K562 (cell line): ENCODE results near the gene TMPO. TPM values are rescaled to one million over a fixed set of nuclear protein-coding genes. Genes with fewer than 3 reads are reported as not detected.

Experiments used
- ATAC-seq: fragments of 200-7000 bp; cut with Tn5 transposase; 3 replicates; pipeline ENCODE4 v1.9.1; 2020; ENCODE audit warnings: moderate library complexity
- BruUV-seq: library from RNA; stranded (reverse); fragments of 400-500 nt; replicated peaks from 2 replicates; lab custom pipeline; 2021; lab: Mats Ljungman, UMichigan
- CTCF ChIA-PET: fragments of 300-600 bp; formaldehyde crosslinking; extraction: SDS; loops from one replicate; lab custom pipeline; 2021; ENCODE audit warnings: low intra/inter-chr PET ratio; lab: Yijun Ruan, JAX
- POLR2A ChIA-PET: fragments of 300-600, 350-650 bp; sonication (Branson Sonifier 250); formaldehyde crosslinking; extraction: SDS; loops from one replicate; lab custom pipeline; 2021; ENCODE audit warnings: antibody characterized with exemption, inconsistent platforms; lab: Yijun Ruan, JAX
- DNase-seq, 4 experiments: peaks; one replicate each; pipeline versions ENCODE4 v3.0.0 to v3.0.0-alpha.2; 2011 to 2018; ENCODE audit warnings: low spot score in 3 of 4, mixed read lengths in 3 of 4; ENCODE audit errors: extremely low read depth in 1 of 4
- FAIRE-seq: peaks from 2 replicates; lab custom pipeline; 2011; peaks lifted over from hg19 to GRCh38; lab: Jason Lieb, UNC
- H2AFZ ChIP-seq: 2 replicates; pipeline ENCODE4 v1.6.0; 2011; ENCODE audit warnings: low read depth, low read length, control low read depth, inconsistent platforms
- H3K27ac ChIP-seq: fragments of 200-600 bp; 3 replicates; pipeline ENCODE4 v1.8.0; 2011; ENCODE audit warnings: low read depth, mild to moderate bottlenecking, control low read depth, inconsistent platforms, low read length, moderate library complexity, mixed read lengths; ENCODE audit errors: extremely low read depth
- H3K27me3 ChIP-seq, 2 experiments: fragments of 300-600 bp in 1 of 2; 2 replicates in 1 of 2; 3 replicates in 1 of 2; pipeline versions ENCODE4 v1.6.0 to v1.8.0; 2011; ENCODE audit warnings: inconsistent platforms in 2 of 2, low read length in 2 of 2, mild to moderate bottlenecking in 1 of 2, mixed read lengths in 1 of 2, moderate library complexity in 1 of 2; ENCODE audit not compliant: control insufficient read depth in 2 of 2, insufficient read depth in 2 of 2
- H3K36me3 ChIP-seq: fragments of 300-600 bp; 3 replicates; pipeline ENCODE4 v1.8.0; 2011; ENCODE audit warnings: mild to moderate bottlenecking, low read length, inconsistent platforms; ENCODE audit not compliant: control insufficient read depth, insufficient read depth
- H3K4me1 ChIP-seq, 2 experiments: fragments of 200-600 bp in 1 of 2; replicated peaks in 1 of 2; 2 replicates in 1 of 2; 3 replicates in 1 of 2; pipeline versions ENCODE4 v1.5.1 to v1.8.0; 2011; ENCODE audit warnings: inconsistent platforms in 2 of 2, low read length in 2 of 2, mild to moderate bottlenecking in 1 of 2, mixed read lengths in 1 of 2, moderate library complexity in 1 of 2; ENCODE audit not compliant: control insufficient read depth in 2 of 2, insufficient read depth in 2 of 2
- H3K4me2 ChIP-seq: 2 replicates; pipeline ENCODE4 v1.6.1; 2011; ENCODE audit warnings: low read length, control low read depth, inconsistent platforms, mixed read lengths; ENCODE audit not compliant: insufficient read depth
- H3K4me3 ChIP-seq: fragments of 200-600 bp; sonication (generic), shearing (Covaris generic); 2 replicates; pipeline ENCODE4 v1.5.1; 2016; ENCODE audit warnings: control low read depth, inconsistent platforms
- H3K79me2 ChIP-seq: fragments of 200-600 bp; 3 replicates; pipeline ENCODE4 v1.8.0; 2011; ENCODE audit warnings: low read length, inconsistent platforms; ENCODE audit not compliant: control insufficient read depth, insufficient read depth
- H3K9ac ChIP-seq, 2 experiments: 2 replicates each; pipeline versions ENCODE4 v1.6.0 to v1.6.1; 2011; ENCODE audit warnings: low read depth in 2 of 2, low read length in 2 of 2, control low read depth in 1 of 2, inconsistent platforms in 1 of 2, mild to moderate bottlenecking in 1 of 2, mixed read lengths in 1 of 2; ENCODE audit not compliant: insufficient read depth in 1 of 2
- H3K9me1 ChIP-seq: one replicate; pipeline ENCODE4 v1.6.0; 2011; ENCODE audit warnings: inconsistent platforms, mild to moderate bottlenecking, low read length, moderate library complexity; ENCODE audit not compliant: control insufficient read depth, insufficient read depth
- H3K9me3 ChIP-seq: replicated peaks from 2 replicates; pipeline ENCODE4 v1.5.1; 2011; ENCODE audit warnings: low read depth, low read length, inconsistent platforms; ENCODE audit not compliant: control insufficient read depth, insufficient read depth
- H4K20me1 ChIP-seq: replicated peaks from 2 replicates; pipeline ENCODE4 v1.6.1; 2011; ENCODE audit warnings: low read length, inconsistent platforms, mixed read lengths; ENCODE audit not compliant: control insufficient read depth, insufficient read depth
- EZH2 ChIP-seq: IDR thresholded peaks from 2 replicates; pipeline ENCODE4 v1.6.1; 2012; ENCODE audit warnings: low read depth, mild to moderate bottlenecking, inconsistent platforms, low read length, borderline replicate concordance
- FOXK1 ChIP-seq: sonication (generic); formaldehyde crosslinking; IDR thresholded peaks from 2 replicates; pipeline ENCODE4 v1.8.0; 2022; ENCODE audit warnings: missing genetic modification reagents, mild to moderate bottlenecking, borderline replicate concordance
- HNRNPK ChIP-seq: fragments of 200-400 bp; formaldehyde crosslinking; IDR thresholded peaks from one replicate; pipeline ENCODE4 v1.6.1; 2018; ENCODE audit warnings: mild to moderate bottlenecking, low read depth, low read length; ENCODE audit not compliant: poor library complexity, severe bottlenecking
- KDM2B ChIP-seq: fragments of 250-450 bp; sonication (Bioruptor Pico); IDR thresholded peaks from 2 replicates; pipeline ENCODE4 v1.8.0; 2021; ENCODE audit warnings: mild to moderate bottlenecking, moderate library complexity
- MBD2 ChIP-seq: sonication (generic); IDR thresholded peaks from 2 replicates; pipeline ENCODE4 v1.6.1; 2016; ENCODE audit warnings: low read depth, borderline replicate concordance
- NFXL1 ChIP-seq: fragments of 450-650 bp; formaldehyde crosslinking; IDR thresholded peaks from 2 replicates; pipeline ENCODE4 v1.4.0; 2021; ENCODE audit warnings: mild to moderate bottlenecking
- NONO ChIP-seq, 2 experiments: fragments of 200-400 bp in 1 of 2; fragments of 450-650 bp in 1 of 2; formaldehyde crosslinking in 1 of 2; IDR thresholded peaks; 2 replicates each; pipeline ENCODE4 v1.6.1; 2017; ENCODE audit warnings: low read depth in 2 of 2, mild to moderate bottlenecking in 2 of 2, moderate library complexity in 2 of 2, low read length in 1 of 2
- PHF20 ChIP-seq: fragments of 450-650 bp; IDR thresholded peaks from 2 replicates; pipeline ENCODE4 v1.6.1; 2018; ENCODE audit not compliant: partially characterized antibody
- RBM14 ChIP-seq: fragments of 200-400 bp; formaldehyde crosslinking; IDR thresholded peaks from 2 replicates; pipeline ENCODE4 v1.6.1; 2018; ENCODE audit warnings: low read depth, mild to moderate bottlenecking, low read length, moderate library complexity, borderline replicate concordance; ENCODE audit not compliant: insufficient read depth
- SNIP1 ChIP-seq: fragments of 450-650 bp; IDR thresholded peaks from 2 replicates; pipeline ENCODE4 v1.7.1; 2017; ENCODE audit warnings: low read depth, mild to moderate bottlenecking
- XRCC4 ChIP-seq: IDR thresholded peaks from one replicate; pipeline ENCODE4 v1.6.1; 2011; ENCODE audit not compliant: insufficient read depth, insufficient read length; ENCODE audit errors: extremely low read depth
- YBX1 ChIP-seq: fragments of 450-650 bp; IDR thresholded peaks from 2 replicates; pipeline ENCODE4 v1.7.1; 2016; ENCODE audit warnings: mild to moderate bottlenecking
- ZNF77 ChIP-seq: fragments of 250-450 bp; sonication (Bioruptor Pico); IDR thresholded peaks from 2 replicates; pipeline ENCODE4 v1.5.0; 2020
- WGBS: fragments of 100-300 bp; shearing (Covaris generic); methylation state at CpG from one replicate; pipeline ENCODE4 v1.1.6; 2016; ENCODE audit warnings: low coverage, mixed read lengths; ENCODE audit not compliant: insufficient coverage; ENCODE audit errors: missing lambda C conversion rate; 5-methylcytosine and 5-hydroxymethylcytosine counted together
- in situ Hi-C: fragments of 300-500 bp; cut with MboI; formaldehyde crosslinking; loops from 4 replicates; pipeline ENCODE4 v1.15.0; 2018; ENCODE audit warnings: inconsistent platforms, mixed read lengths
- intact Hi-C: fragments of 100-400 bp; cut with micrococcal nuclease; formaldehyde crosslinking; loops from 2 replicates; pipeline ENCODE4 v1.14.2; 2022
- polyA plus RNA-seq, 8 experiments: library from polyadenylated mRNA; depleted of rRNA in 4 of 8; stranded (reverse) in 5 of 8; unstranded in 3 of 8; fragments of >200 nt; fragmentation: Nextera tagmentation in 2 of 8; fragmentation: Illumina TruSeq in 1 of 8; extraction: Ambion mirVana in 2 of 8; extraction: Trizol in 1 of 8; gene quantifications; 2 replicates each; pipeline versions ENCODE4 v1.2.1 to v1.2.3, GENCODE V29; 2011 to 2014; ENCODE audit warnings: inconsistent platforms in 1 of 8, missing spikeins in 1 of 8
- total RNA-seq, 7 experiments: library from RNA; depleted of rRNA in 6 of 7; stranded (reverse); fragments of >200 nt in 6 of 7; fragmentation: Illumina TruSeq in 2 of 7; extraction: Trizol in 2 of 7; gene quantifications; 2 replicates each; pipeline versions ENCODE4 v1.2.1 to v1.2.3, GENCODE V29; 2011 to 2021; ENCODE audit warnings: low replicate concordance in 1 of 7
- TF ChIP-seq, protein P1 (sequence below): fragments of 450-650 bp; IDR thresholded peaks from 2 replicates; pipeline ENCODE4 v1.6.1; 2016; ENCODE audit warnings: antibody characterized with exemption
- TF ChIP-seq, protein P2 (sequence below): fragments of 450-650 bp; formaldehyde crosslinking; IDR thresholded peaks from 2 replicates; pipeline ENCODE4 v1.4.0; 2020; ENCODE audit warnings: mild to moderate bottlenecking, mixed read lengths
- TF ChIP-seq, protein P3 (sequence below): fragments of 250-450 bp; sonication (Bioruptor Pico); IDR thresholded peaks from 2 replicates; pipeline ENCODE4 v1.4.0; 2020
- TF ChIP-seq, protein P4 (sequence below): fragments of 450-650 bp; conservative IDR thresholded peaks from 2 replicates; pipeline ENCODE4 v1.6.1; 2016; ENCODE audit warnings: missing genetic modification characterization, low read depth, mild to moderate bottlenecking, missing compliant biosample characterization, moderate library complexity

TMPO gene
- total and polyA plus RNA-seq, 9 of the 15 experiments (the other 6 are each of a cell fraction or from before 2014, with no cell fraction given) = 62.1 to 263 (median 182) TPM

DNA sequence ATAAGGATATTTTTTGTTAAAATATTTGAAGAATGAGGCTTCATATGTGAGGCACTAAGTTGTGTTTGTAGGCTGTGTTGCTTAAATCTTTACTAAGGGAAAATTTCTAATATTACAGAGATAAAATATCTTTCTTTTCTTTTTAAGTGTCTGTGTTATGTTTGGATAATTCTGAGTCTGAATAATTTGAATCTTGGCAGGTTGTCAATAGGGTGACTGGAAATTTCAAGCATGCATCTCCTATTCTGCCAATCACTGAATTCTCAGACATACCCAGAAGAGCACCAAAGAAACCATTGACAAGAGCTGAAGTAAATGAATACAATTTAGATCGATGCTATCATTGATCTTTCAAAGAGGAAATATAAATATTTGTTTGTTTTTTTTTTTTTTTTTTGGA lies 29.4 kb downstream of the TMPO start:
- BruUV-seq = no TSS peak
- H3K36me3 ChIP-seq = peaks cover 94% of the 10 kb centered on the region

More for the DNA sequence above, 29.4 kb downstream of the TMPO start:
- Histone ChIP-seq H3K4me1 (no peaks in the 10 kb centered on the region), H3K4me2 (no peak overlapping the region), H3K27ac (no peak overlapping the region), H3K9ac (no peak overlapping the region), H2AFZ (no peak overlapping the region), H3K9me1 (no peaks in the 10 kb centered on the region), H3K4me3 (no peak overlapping the region), H4K20me1 (no peaks in the 10 kb centered on the region), H3K27me3 (no peaks in the 10 kb centered on the region), H3K79me2 (peaks cover 27% of the 10 kb centered on the region), H3K9me3 (no peaks in the 10 kb centered on the region; the same call in 1 of the 2 replicates)
- in situ Hi-C loops = no loop called here
- no peak for FAIRE-seq
- ChIA-PET CTCF (no interaction called here), POLR2A (no interaction called here)
- ATAC-seq = no peak
- intact Hi-C loops = no loop called here
- TF ChIP-seq KDM2B (CRISPR knock-in tag) = no peak
- TF ChIP-seq, protein P1, sequence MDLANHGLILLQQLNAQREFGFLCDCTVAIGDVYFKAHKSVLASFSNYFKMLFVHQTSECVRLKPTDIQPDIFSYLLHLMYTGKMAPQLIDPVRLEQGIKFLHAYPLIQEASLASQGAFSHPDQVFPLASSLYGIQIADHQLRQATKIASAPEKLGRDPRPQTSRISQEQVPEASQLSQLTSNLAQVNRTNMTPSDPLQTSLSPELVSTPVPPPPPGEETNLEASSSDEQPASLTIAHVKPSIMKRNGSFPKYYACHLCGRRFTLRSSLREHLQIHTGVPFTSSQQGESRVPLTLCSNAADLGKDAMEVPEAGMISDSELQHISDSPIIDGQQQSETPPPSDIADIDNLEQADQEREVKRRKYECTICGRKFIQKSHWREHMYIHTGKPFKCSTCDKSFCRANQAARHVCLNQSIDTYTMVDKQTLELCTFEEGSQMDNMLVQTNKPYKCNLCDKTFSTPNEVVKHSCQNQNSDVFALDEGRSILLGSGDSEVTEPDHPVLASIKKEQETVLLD = no peak
- no peak for TF ChIP-seq PHF20
- no peak for TF ChIP-seq SNIP1
- TF ChIP-seq, protein P2, sequence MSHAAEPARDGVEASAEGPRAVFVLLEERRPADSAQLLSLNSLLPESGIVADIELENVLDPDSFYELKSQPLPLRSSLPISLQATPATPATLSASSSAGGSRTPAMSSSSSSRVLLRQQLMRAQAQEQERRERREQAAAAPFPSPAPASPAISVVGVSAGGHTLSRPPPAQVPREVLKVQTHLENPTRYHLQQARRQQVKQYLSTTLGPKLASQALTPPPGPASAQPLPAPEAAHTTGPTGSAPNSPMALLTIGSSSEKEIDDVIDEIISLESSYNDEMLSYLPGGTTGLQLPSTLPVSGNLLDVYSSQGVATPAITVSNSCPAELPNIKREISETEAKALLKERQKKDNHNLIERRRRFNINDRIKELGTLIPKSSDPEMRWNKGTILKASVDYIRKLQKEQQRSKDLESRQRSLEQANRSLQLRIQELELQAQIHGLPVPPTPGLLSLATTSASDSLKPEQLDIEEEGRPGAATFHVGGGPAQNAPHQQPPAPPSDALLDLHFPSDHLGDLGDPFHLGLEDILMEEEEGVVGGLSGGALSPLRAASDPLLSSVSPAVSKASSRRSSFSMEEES (CRISPR knock-in tag) = no peak
- TF ChIP-seq RBM14 = no peak
- TF ChIP-seq NONO (IDR thresholded peaks at IDR 0.05; ENCODE audit: low read depth in 2 of 2, low read length in 1 of 2) = no peak
- TF ChIP-seq HNRNPK = no peak
- TF ChIP-seq, protein P3, sequence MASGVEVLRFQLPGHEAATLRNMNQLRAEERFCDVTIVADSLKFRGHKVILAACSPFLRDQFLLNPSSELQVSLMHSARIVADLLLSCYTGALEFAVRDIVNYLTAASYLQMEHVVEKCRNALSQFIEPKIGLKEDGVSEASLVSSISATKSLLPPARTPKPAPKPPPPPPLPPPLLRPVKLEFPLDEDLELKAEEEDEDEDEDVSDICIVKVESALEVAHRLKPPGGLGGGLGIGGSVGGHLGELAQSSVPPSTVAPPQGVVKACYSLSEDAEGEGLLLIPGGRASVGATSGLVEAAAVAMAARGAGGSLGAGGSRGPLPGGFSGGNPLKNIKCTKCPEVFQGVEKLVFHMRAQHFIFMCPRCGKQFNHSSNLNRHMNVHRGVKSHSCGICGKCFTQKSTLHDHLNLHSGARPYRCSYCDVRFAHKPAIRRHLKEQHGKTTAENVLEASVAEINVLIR (CRISPR knock-in tag) = no peak
- TF ChIP-seq NFXL1 (CRISPR knock-in tag) = no peak
- TF ChIP-seq FOXK1 (CRISPR knock-in tag) = no peak
- TF ChIP-seq YBX1 = no peak
- TF ChIP-seq, protein P4, sequence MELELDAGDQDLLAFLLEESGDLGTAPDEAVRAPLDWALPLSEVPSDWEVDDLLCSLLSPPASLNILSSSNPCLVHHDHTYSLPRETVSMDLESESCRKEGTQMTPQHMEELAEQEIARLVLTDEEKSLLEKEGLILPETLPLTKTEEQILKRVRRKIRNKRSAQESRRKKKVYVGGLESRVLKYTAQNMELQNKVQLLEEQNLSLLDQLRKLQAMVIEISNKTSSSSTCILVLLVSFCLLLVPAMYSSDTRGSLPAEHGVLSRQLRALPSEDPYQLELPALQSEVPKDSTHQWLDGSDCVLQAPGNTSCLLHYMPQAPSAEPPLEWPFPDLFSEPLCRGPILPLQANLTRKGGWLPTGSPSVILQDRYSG (tag) = no peak
- TF ChIP-seq XRCC4 = no peak
- no peak for TF ChIP-seq ZNF77
- no peak for TF ChIP-seq MBD2
- no peak for TF ChIP-seq EZH2
- WGBS = 100% methylated on average over 1 of the region's 1 CpG
- DNase-seq = no peak
